ENCODE measurements around the gene CD274.
"Not testable (repeated sequence)": the region's sequence is repeated elsewhere in the genome, so short reads cannot be mapped to it uniquely, and the experiment has no call there.

Gene CD274

GRCh38 chr9:5438301-5439162 lies 11.8 kb upstream of the CD274 start:
- peak; percentile 86 for DNase-seq (ENCODE audit: low spot score)

GRCh38 chr9:5440426-5440825 lies 9.9 kb upstream of the CD274 start:
- peak; percentile 9 for DNase-seq (ENCODE audit: low spot score)

GRCh38 chr9:5441043-5441442 lies 9.3 kb upstream of the CD274 start:
- DNase-seq (ENCODE audit: low spot score), result peak; percentile 89

- peak; percentile 90 for DNase-seq (ENCODE audit: low spot score)
These were observed 7.8 kb upstream of the CD274 start for GRCh38 chr9:5442400-5443011.

GRCh38 chr9:5443850-5444249 lies 6.5 kb upstream of the CD274 start:
- no peak for DNase-seq (ENCODE audit: low spot score)

GRCh38 chr9:5445096-5445495 lies 5.2 kb upstream of the CD274 start:
- DNase-seq (ENCODE audit: low spot score), result not testable (repeated sequence)

GRCh38 chr9:5445886-5446285 lies 4.5 kb upstream of the CD274 start:
- no peak for DNase-seq (ENCODE audit: low spot score)

- DNase-seq (ENCODE audit: low spot score), result peak; percentile 94
These were observed 3.7 kb upstream of the CD274 start for GRCh38 chr9:5446451-5447236.

- peak; percentile 45 for DNase-seq (ENCODE audit: low spot score)
These were observed 3.0 kb upstream of the CD274 start for GRCh38 chr9:5447337-5447736.

- peak; percentile 79 for DNase-seq (ENCODE audit: low spot score)
These were observed 2.3 kb upstream of the CD274 start for GRCh38 chr9:5448016-5448415.

- DNase-seq (ENCODE audit: low spot score), result peak; percentile 73
These were observed 1.6 kb upstream of the CD274 start for GRCh38 chr9:5448461-5449435.

GRCh38 chr9:5449521-5450358 lies 602 bp upstream of the CD274 start:
- peak; percentile 97 for DNase-seq (ENCODE audit: low spot score)

- DNase-seq (ENCODE audit: low spot score), result peak; percentile 53
These were observed 1.9 kb downstream of the CD274 start for GRCh38 chr9:5452286-5452609.

GRCh38 chr9:5453004-5453403 lies 2.7 kb downstream of the CD274 start:
- peak; percentile 91 for DNase-seq (ENCODE audit: low spot score)

GRCh38 chr9:5453673-5454072 lies 3.3 kb downstream of the CD274 start:
- peak; percentile 89 for DNase-seq (ENCODE audit: low spot score)

GRCh38 chr9:5455181-5455580 lies 4.8 kb downstream of the CD274 start:
- peak; percentile 99 for DNase-seq (ENCODE audit: low spot score)

- peak; percentile 94 for DNase-seq (ENCODE audit: low spot score)
These were observed 9.0 kb downstream of the CD274 start for GRCh38 chr9:5459289-5459829.

- DNase-seq (ENCODE audit: low spot score), result peak; percentile 64
These were observed 9.8 kb downstream of the CD274 start for GRCh38 chr9:5460157-5460556.

GRCh38 chr9:5464831-5465330 lies 14.5 kb downstream of the CD274 start:
- DNase-seq (ENCODE audit: low spot score), result not testable (repeated sequence)

GRCh38 chr9:5466005-5466404 lies 15.7 kb downstream of the CD274 start:
- DNase-seq (ENCODE audit: low spot score), result no peak
